Measurements from ENCODE around the gene GRM8.

The GRM8 gene

GRCh38 chr7:126436213-126436868, 816.4 kb downstream of the GRM8 start:
- Histone ChIP-seq H3K9me2 (replicated peaks; ENCODE audit: control insufficient read depth, low read length) (no peaks in the 10 kb centered on the region), H3K36me3 (ENCODE audit: control insufficient read depth, low read length) (no peaks in the 10 kb centered on the region), H3K4me3 (ENCODE audit: low read length) (no peak overlapping the region), H3K27ac (ENCODE audit: low read depth, low read length) (no peak overlapping the region), H3F3A (ENCODE audit: control insufficient read depth, insufficient read depth) (no peaks in the 10 kb centered on the region), H4K20me1 (ENCODE audit: control insufficient read depth, insufficient read depth, low read depth, low read length) (no peaks in the 10 kb centered on the region), H3K79me2 (ENCODE audit: control insufficient read depth, low read length) (no peaks in the 10 kb centered on the region), H3K4me1 (ENCODE audit: control insufficient read depth, low read length) (no peaks in the 10 kb centered on the region), H3K27me3 (ENCODE audit: control insufficient read depth, low read length) (no peaks in the 10 kb centered on the region), H3K4me2 (ENCODE audit: low read length) (no peak overlapping the region), H3K9me3 (ENCODE audit: control insufficient read depth, insufficient read depth, low read length) (no peaks in the 10 kb centered on the region)
- TF ChIP-seq EZH2phosphoT487 (IDR thresholded peaks at IDR 0.05; ENCODE audit: borderline replicate concordance, low read length) (no peak), CTCF (IDR thresholded peaks at IDR 0.05; ENCODE audit: low read depth, low read length, poor library complexity, severe bottlenecking) (no peak)

DNA sequence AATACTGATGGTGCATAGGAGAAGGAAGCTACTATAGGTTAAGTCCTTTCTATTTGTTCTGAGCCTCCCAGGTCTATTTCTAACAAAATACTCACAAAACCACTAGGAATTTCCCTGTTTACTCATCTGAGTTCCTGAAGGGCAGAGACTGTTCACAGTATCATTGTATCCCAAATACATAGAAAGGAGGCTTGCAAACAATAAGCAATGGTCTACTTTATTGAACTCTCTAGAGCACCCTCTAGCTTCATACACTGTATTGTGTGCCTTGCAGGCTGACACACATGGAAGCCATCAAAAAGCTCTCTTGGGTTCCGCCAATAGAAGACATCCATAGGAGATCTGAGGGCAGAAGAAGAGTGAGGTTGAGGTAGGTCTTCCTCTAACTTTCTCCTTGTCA, 826.1 kb downstream of the GRM8 start:
- Histone ChIP-seq H3K4me3 (ENCODE audit: low read length) (no peak overlapping the region), H3K27ac (ENCODE audit: low read depth, low read length) (no peak overlapping the region), H3K9me2 (replicated peaks; ENCODE audit: control insufficient read depth, low read length) (no peaks in the 10 kb centered on the region), H3K27me3 (ENCODE audit: control insufficient read depth, low read length) (no peaks in the 10 kb centered on the region), H3F3A (ENCODE audit: control insufficient read depth, insufficient read depth) (no peaks in the 10 kb centered on the region), H3K4me2 (ENCODE audit: low read length) (no peak overlapping the region), H3K4me1 (ENCODE audit: control insufficient read depth, low read length) (no peaks in the 10 kb centered on the region), H3K79me2 (ENCODE audit: control insufficient read depth, low read length) (no peaks in the 10 kb centered on the region), H3K9me3 (ENCODE audit: control insufficient read depth, insufficient read depth, low read length) (no peaks in the 10 kb centered on the region), H3K36me3 (ENCODE audit: control insufficient read depth, low read length) (no peaks in the 10 kb centered on the region), H4K20me1 (ENCODE audit: control insufficient read depth, insufficient read depth, low read depth, low read length) (no peaks in the 10 kb centered on the region)
- TF ChIP-seq CTCF (IDR thresholded peaks at IDR 0.05; ENCODE audit: low read depth, low read length, poor library complexity, severe bottlenecking): no peak
- no peak for TF ChIP-seq EZH2phosphoT487 (IDR thresholded peaks at IDR 0.05; ENCODE audit: borderline replicate concordance, low read length)

DNA sequence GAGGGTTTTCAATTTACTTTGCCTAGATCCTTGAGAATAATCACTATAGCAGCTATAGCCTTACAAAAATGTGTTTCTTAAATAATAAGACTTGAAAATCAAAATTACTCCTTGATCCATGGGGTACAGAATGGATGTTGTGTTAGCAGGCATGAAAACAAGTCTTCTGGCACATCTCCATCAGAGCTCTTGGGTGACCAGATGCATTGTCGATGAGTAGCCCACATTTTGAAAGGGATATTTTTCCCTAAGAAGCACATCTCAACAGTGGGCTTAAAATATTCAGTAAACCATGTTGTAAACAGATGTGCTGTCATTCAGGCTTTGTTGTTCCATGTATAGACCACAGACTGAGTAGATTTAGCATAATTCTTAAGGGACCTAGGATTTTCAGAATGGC, 827.8 kb downstream of the GRM8 start:
- Histone ChIP-seq H4K20me1 (ENCODE audit: control insufficient read depth, insufficient read depth, low read depth, low read length) (no peaks in the 10 kb centered on the region), H3K27ac (ENCODE audit: low read depth, low read length) (no peak overlapping the region), H3K79me2 (ENCODE audit: control insufficient read depth, low read length) (no peaks in the 10 kb centered on the region), H3K27me3 (ENCODE audit: control insufficient read depth, low read length) (no peaks in the 10 kb centered on the region), H3K9me3 (ENCODE audit: control insufficient read depth, insufficient read depth, low read length) (no peaks in the 10 kb centered on the region), H3K4me3 (ENCODE audit: low read length) (no peak overlapping the region), H3K36me3 (ENCODE audit: control insufficient read depth, low read length) (no peaks in the 10 kb centered on the region), H3K4me1 (ENCODE audit: control insufficient read depth, low read length) (no peaks in the 10 kb centered on the region), H3K9me2 (replicated peaks; ENCODE audit: control insufficient read depth, low read length) (no peaks in the 10 kb centered on the region), H3K4me2 (ENCODE audit: low read length) (no peak overlapping the region), H3F3A (ENCODE audit: control insufficient read depth, insufficient read depth) (no peaks in the 10 kb centered on the region)
- TF ChIP-seq EZH2phosphoT487 (IDR thresholded peaks at IDR 0.05; ENCODE audit: borderline replicate concordance, low read length): no peak
- TF ChIP-seq CTCF (IDR thresholded peaks at IDR 0.05; ENCODE audit: low read depth, low read length, poor library complexity, severe bottlenecking): no peak
